SK-N-SH (cell line): Measurements from ENCODE around the gene ZNHIT2.

Experiments
- CHD2 ChIP-seq: fragments of 150-350 bp; IDR thresholded peaks from 2 replicates; pipeline ENCODE4 v1.6.1; 2018; ENCODE audit warnings: low read length; ENCODE audit not compliant: partially characterized antibody
- CTCF ChIP-seq: fragments of 200-600 bp; sonication (generic); IDR thresholded peaks from 2 replicates; pipeline ENCODE4 v1.6.1; 2017; ENCODE audit warnings: antibody characterized with exemption, mild to moderate bottlenecking, moderate library complexity
- EP300 ChIP-seq, 2 experiments: IDR thresholded peaks; 2 replicates each; pipeline versions ENCODE4 v1.4.0 to v1.6.1; 2012; ENCODE audit warnings: borderline replicate concordance in 1 of 2, low read depth in 1 of 2, low read length in 1 of 2
- EZH2phosphoT487 ChIP-seq: fragments of 200-600 bp; sonication (generic); IDR thresholded peaks from 2 replicates; pipeline ENCODE4 v1.6.1; 2017; ENCODE audit warnings: low read depth, mixed run types, mild to moderate bottlenecking, antibody characterized with exemption, moderate library complexity, borderline replicate concordance
- FOXM1 ChIP-seq: IDR thresholded peaks from 2 replicates; pipeline ENCODE4 v1.4.0; 2012; ENCODE audit warnings: low read depth, mild to moderate bottlenecking
- GABPA ChIP-seq: IDR thresholded peaks from 2 replicates; pipeline ENCODE4 v1.4.0; 2012; ENCODE audit warnings: low read depth, mild to moderate bottlenecking
- NRF1 ChIP-seq: IDR thresholded peaks from 2 replicates; pipeline ENCODE4 v1.6.1; 2012; ENCODE audit warnings: low read depth, mild to moderate bottlenecking, low read length
- SIN3A ChIP-seq: IDR thresholded peaks from 2 replicates; pipeline ENCODE4 v1.6.1; 2012; ENCODE audit warnings: low read depth, mild to moderate bottlenecking, low read length, moderate library complexity, borderline replicate concordance
- TAF1 ChIP-seq: IDR thresholded peaks from 2 replicates; pipeline ENCODE4 v1.6.1; 2012; ENCODE audit warnings: low read depth, mild to moderate bottlenecking, low read length, moderate library complexity, borderline replicate concordance
- TCF12 ChIP-seq: IDR thresholded peaks from 2 replicates; pipeline ENCODE4 v1.4.0; 2012
- TEAD4 ChIP-seq: IDR thresholded peaks from 2 replicates; pipeline ENCODE4 v1.4.0; 2012; ENCODE audit warnings: mild to moderate bottlenecking, borderline replicate concordance; ENCODE audit not compliant: insufficient read depth
- TF ChIP-seq, protein P1 (sequence below): IDR thresholded peaks from 2 replicates; pipeline ENCODE4 v1.4.0; 2012; ENCODE audit warnings: low read depth, borderline replicate concordance

DNA sequence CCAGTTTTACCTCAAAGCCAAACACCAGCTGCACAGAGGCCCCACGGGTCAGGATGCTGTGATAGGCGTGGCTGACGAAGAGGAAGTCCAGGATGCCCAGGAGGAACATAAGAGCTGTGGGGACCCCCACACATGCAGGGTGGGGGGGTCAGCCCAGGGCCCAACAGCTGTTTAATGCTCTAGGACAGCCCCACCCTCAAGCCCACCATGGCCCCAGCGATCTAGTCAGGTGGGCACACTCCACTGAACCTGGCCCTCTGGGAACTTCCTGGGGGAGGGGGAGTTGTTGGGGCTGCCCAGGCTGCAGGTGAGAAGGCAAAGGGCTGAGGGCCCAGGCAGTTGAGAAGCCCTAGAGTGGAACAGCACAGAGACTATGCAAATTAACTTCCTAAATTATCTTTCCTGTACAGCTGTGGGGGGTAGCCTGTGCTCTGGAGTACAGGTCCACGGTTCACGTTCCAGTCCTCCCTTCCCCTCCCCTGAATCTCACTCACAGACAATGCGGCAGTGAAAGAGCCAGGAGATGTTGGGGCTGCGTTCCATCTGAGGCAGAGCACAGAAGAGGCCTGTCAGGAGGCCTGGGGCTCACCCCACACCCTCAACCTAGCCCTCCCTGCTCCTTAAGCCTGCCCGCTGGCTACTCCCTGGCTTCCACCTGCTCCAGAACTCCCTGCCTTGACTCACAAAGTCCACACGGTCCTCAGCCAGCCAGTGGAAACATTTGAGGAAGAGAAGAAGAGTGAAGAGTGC lies 14.9 kb upstream of the ZNHIT2 start:
- TF ChIP-seq CTCF = no peak
- TF ChIP-seq TCF12 = no peak
- no peak for TF ChIP-seq EP300 (IDR thresholded peaks at IDR 0.05; ENCODE audit: borderline replicate concordance in 1 of 2, low read depth in 1 of 2, low read length in 1 of 2)
- TF ChIP-seq, protein P1, sequence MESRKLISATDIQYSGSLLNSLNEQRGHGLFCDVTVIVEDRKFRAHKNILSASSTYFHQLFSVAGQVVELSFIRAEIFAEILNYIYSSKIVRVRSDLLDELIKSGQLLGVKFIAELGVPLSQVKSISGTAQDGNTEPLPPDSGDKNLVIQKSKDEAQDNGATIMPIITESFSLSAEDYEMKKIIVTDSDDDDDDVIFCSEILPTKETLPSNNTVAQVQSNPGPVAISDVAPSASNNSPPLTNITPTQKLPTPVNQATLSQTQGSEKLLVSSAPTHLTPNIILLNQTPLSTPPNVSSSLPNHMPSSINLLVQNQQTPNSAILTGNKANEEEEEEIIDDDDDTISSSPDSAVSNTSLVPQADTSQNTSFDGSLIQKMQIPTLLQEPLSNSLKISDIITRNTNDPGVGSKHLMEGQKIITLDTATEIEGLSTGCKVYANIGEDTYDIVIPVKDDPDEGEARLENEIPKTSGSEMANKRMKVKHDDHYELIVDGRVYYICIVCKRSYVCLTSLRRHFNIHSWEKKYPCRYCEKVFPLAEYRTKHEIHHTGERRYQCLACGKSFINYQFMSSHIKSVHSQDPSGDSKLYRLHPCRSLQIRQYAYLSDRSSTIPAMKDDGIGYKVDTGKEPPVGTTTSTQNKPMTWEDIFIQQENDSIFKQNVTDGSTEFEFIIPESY = no peak
- TF ChIP-seq TAF1 = no peak
- no peak for TF ChIP-seq CHD2
- no peak for TF ChIP-seq NRF1
- no peak for TF ChIP-seq FOXM1
- no peak for TF ChIP-seq TEAD4
- no peak for TF ChIP-seq GABPA
- TF ChIP-seq SIN3A = no peak
- TF ChIP-seq EZH2phosphoT487 = no peak
